ENCODE data around the gene GSTK1. TPM values are rescaled to one million over a fixed set of nuclear protein-coding genes. Genes with fewer than 3 reads are reported as not detected.

The GSTK1 gene
- total RNA-seq, 4 donors from 2014 or later: 96.2 to 166 (median 149) TPM

DNA sequence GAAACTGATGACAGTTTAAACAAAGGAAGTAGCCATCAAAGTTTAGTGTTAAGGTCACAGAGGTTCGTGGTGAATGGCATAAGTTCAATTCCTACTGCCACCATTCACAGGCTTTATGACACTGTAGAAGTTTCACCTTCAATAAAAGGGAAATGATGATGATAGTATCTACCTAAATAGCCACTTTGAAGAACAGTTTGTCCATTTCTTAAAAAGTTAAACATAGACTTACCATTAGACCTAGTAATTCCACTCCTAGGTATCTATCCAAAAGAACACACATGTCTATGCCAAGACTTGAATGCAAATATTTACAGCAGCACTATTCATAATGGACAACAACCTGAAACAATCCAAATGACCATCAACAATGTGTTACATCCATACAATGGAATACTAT, 18.9 kb upstream of the GSTK1 start:
- no peak for TF ChIP-seq CTCF (IDR thresholded peaks at IDR 0.05)
- no peak for TF ChIP-seq POLR2A (IDR thresholded peaks at IDR 0.05)
- intact Hi-C loops (cut with DNase I): loop anchor here (5.0 kb wide), 2 partner anchors 58 to 173 kb away; no protein-coding TSS in a partner anchor
- no peak overlapping the region for H3K27ac ChIP-seq
- no peaks in the 10 kb centered on the region for H3K36me3 ChIP-seq
- no peak for DNase-seq
- no peak overlapping the region for H3K4me3 ChIP-seq
- peaks cover 0 to 4% (median 0%) of the 10 kb centered on the region in 4 donors for H3K27me3 ChIP-seq
- peaks cover 0 to 11% (median 2%) of the 10 kb centered on the region in 3 donors for H3K4me1 ChIP-seq
- no peaks in the 10 kb centered on the region for H3K9me3 ChIP-seq
- 35 to 36% methylated on average over 1 of the region's 1 CpG for WGBS, 2 donors

DNA sequence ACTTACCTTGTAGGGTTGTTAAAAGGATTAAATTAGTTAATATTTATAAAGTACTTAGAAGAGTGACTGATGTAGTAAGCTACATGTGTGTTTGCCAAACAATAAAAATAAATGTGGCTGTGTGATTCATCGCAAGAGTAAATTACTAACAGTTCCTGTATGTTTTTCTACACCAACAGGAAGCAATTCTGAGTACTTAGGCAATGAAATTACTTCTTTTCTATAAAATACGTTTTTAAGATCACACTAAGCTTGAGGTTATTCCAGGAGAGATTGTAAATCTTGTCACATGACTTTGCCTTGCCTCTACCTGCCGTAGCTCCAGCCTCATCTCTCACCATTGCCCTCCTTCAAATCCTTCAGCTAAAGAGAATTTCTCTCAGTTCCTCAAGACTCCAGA, 18.1 kb upstream of the GSTK1 start:
- Histone ChIP-seq H3K4me3 (no peak overlapping the region), H3K27me3 (peaks cover 0 to 4% (median 0%) of the 10 kb centered on the region in 4 donors), H3K27ac (no peak overlapping the region), H3K36me3 (no peaks in the 10 kb centered on the region), H3K9me3 (no peaks in the 10 kb centered on the region), H3K4me1 (peaks cover 0 to 11% (median 2%) of the 10 kb centered on the region in 3 donors)
- TF ChIP-seq CTCF (IDR thresholded peaks at IDR 0.05) (no peak), POLR2A (IDR thresholded peaks at IDR 0.05) (no peak)
- WGBS, 2 donors: 22 to 48% methylated on average over 3 of the region's 3 CpGs
- DNase-seq: no peak
- intact Hi-C loops (cut with DNase I): no loop called here

- intact Hi-C loops (cut with DNase I): no loop called here
- Histone ChIP-seq H3K4me1 (peaks cover 0 to 5% (median 0%) of the 10 kb centered on the region in 3 donors), H3K27ac (no peak overlapping the region), H3K27me3 (peaks cover 0 to 4% (median 0%) of the 10 kb centered on the region in 4 donors), H3K36me3 (no peaks in the 10 kb centered on the region), H3K9me3 (no peaks in the 10 kb centered on the region), H3K4me3 (no peak overlapping the region)
- TF ChIP-seq CTCF (IDR thresholded peaks at IDR 0.05) (no peak), POLR2A (IDR thresholded peaks at IDR 0.05) (no peak)
- no peak for DNase-seq
- 54% methylated on average over 1 of the region's 1 CpG for WGBS, 2 donors
Measured at GRCh38 chr7:143247372-143247771, 15.9 kb upstream of the GSTK1 start.

DNA sequence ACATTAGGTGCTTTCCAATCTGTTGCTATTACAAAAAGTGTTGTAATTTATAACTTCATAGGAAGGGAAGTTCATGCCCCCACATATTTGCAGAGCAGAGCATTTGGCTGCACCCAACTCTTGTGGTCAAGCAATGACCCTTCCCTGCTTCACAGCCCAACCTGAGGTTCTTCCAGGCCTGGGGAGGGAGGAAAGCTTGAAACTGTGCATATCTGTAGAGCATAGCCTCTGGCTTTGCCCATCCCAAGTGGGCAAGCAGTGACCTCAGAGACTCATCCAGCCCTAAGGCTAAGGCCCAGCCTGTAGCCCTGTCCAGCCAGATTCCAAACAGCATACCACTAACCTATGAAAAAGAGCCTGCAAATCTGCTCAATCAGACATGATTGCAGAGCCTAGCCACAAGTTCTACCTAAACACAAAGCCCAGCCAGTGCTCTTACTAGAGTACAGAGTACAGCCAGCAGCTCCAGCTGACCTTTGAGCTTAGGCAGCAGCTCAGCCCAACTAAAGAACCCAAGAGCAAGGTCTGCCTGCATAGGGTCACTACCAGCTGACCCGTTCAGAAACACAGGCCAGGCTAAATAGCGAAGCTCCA, 14.4 kb upstream of the GSTK1 start:
- H3K9me3 ChIP-seq: no peaks in the 10 kb centered on the region
- no peak overlapping the region for H3K4me3 ChIP-seq
- H3K36me3 ChIP-seq: no peaks in the 10 kb centered on the region
- H3K27ac ChIP-seq: no peak overlapping the region
- intact Hi-C loops (cut with DNase I): no loop called here
- TF ChIP-seq CTCF (IDR thresholded peaks at IDR 0.05): no peak
- TF ChIP-seq POLR2A (IDR thresholded peaks at IDR 0.05): no peak
- WGBS, 2 donors: 85 to 100% methylated on average over 1 to 2 of the region's 2 CpGs
- DNase-seq: no peak
- no peaks in the 10 kb centered on the region for H3K27me3 ChIP-seq
- peaks cover 0 to 5% (median 0%) of the 10 kb centered on the region in 3 donors for H3K4me1 ChIP-seq

- Histone ChIP-seq H3K9me3 (no peaks in the 10 kb centered on the region), H3K4me3 (no peak overlapping the region), H3K36me3 (no peaks in the 10 kb centered on the region), H3K27ac (no peak overlapping the region), H3K27me3 (no peaks in the 10 kb centered on the region), H3K4me1 (peaks cover 0 to 3% (median 0%) of the 10 kb centered on the region in 3 donors)
- TF ChIP-seq CTCF (IDR thresholded peaks at IDR 0.05) (no peak), POLR2A (IDR thresholded peaks at IDR 0.05) (no peak)
- DNase-seq: no peak
- intact Hi-C loops (cut with DNase I): no loop called here
Measured at GRCh38 chr7:143250199-143250598, 13.0 kb upstream of the GSTK1 start.
